Left renal cortex interstitium (tissue), 4 donors: ENCODE data around the gene PTPRO. TPM values are rescaled to one million over a fixed set of nuclear protein-coding genes. Genes with fewer than 3 reads are reported as not detected.
"Not testable (repeated sequence)": the region's sequence is repeated elsewhere in the genome, so short reads cannot be mapped to it uniquely, and the experiment has no call there.

ENCODE experiments used
- DNase-seq, 4 donors: peaks; one replicate each; pipeline ENCODE4 v3.0.0-alpha.2; 2013; ENCODE audit warnings: low read depth in 4 of 4, low spot score in 2 of 4, missing footprints in 1 of 4
- polyA plus RNA-seq, 4 donors: library from polyadenylated mRNA; unstranded; fragments of 120-200 nt; gene quantifications; one replicate each; pipeline ENCODE4 v1.2.1, GENCODE V29; 2013; ENCODE audit not compliant: insufficient read length in 4 of 4

PTPRO gene
- polyA plus RNA-seq, 4 donors, result 169 to 227 (median 217) TPM

GRCh38 chr12:15599266-15600037 lies 277.1 kb downstream of the PTPRO start:
- DNase-seq, result no peak

DNA sequence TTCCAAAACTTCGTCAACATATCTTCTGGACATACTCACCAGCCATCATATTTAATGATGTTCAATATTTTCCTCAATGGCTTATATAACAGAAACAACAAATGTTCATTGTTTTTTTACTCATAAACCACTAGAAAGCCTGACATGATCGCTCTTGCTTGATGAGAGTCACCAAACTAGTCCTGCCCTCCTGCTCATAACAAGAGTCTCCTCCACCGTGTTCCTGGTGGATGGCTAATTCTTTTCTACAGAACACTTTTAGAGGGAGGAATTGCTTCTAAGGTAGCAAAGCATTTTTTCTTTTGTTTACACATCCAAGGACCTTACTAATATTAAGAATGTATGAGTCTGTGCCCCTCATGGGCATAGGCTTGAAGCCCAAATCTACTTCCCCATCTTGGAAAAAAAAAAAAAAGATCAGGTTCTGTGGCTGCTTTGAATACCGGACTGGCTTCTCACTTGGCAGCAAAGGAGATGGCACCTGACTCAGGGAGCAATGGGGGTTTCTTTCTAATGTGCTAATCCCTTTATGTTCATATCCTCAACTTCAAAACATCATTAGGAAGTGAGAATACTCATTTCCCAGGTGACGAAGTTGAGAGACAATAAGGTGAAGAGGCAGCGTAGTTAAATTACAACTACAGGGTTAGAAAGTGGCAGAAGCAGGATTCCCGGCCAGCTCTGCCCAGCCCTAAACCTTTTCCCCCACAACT lies 278.1 kb downstream of the PTPRO start:
- DNase-seq, result no peak

GRCh38 chr12:15601210-15601800 lies 279.0 kb downstream of the PTPRO start:
- no peak for DNase-seq

DNA sequence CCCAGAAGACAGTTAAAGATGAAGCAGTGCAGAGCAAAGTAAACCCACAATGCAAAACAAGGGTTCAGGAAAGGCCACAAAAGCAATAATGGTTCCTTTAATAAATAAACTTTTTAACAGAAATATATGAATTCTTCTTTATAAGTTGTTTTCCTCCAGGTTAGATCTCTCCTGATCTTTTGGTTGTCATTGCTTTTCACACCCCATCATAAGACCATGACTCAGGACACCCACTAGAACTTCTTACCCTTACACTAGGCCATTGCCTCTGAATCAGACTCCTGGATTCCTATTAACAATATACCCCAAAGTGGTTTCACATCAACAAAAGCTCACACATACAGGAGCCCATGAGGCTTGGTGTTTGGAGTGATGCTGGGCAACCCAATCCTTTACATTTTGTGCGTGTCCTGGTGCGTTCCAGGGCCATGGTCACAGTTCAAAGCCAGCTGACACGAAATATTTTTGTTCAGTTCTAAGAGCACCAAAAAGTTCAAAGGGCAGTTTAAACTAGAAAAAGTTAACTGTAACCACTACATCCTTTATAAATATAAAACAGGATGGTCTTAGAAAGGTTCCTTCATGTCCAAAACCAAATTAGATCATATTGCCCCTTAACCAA lies 279.9 kb downstream of the PTPRO start:
- no peak for DNase-seq

DNA sequence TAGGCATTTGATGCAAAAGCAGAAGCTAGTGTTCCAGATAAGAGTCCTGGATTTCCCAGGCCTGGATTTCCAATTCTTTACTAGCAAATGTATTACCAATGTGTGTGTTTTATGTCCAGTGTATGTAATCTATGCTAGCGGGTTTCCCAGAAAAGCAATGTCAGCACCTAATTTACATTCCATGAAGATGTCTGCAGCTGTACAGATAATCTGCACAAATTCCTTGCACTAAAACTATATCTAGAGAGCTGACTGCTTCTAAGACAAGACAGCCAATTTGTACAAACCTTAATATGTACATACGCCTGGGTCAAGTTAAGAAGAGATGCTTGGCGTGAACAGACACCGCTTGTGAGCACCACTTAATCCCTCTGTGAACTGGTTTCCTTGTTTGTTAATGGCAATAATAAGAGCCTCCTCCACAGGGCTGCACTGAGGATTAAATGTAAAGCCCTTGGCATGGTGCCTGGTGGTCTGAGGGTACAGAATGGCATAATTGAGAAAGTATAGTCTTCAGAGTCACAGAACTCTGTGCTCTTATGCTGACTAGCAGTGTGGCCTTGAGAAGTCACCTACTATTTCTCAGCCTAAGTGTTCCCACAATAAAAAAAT lies 281.3 kb downstream of the PTPRO start:
- DNase-seq, result no peak

GRCh38 chr12:15605881-15606590 lies 283.7 kb downstream of the PTPRO start:
- no peak for DNase-seq

GRCh38 chr12:15608406-15608805 lies 286.1 kb downstream of the PTPRO start:
- DNase-seq, result no peak

DNA sequence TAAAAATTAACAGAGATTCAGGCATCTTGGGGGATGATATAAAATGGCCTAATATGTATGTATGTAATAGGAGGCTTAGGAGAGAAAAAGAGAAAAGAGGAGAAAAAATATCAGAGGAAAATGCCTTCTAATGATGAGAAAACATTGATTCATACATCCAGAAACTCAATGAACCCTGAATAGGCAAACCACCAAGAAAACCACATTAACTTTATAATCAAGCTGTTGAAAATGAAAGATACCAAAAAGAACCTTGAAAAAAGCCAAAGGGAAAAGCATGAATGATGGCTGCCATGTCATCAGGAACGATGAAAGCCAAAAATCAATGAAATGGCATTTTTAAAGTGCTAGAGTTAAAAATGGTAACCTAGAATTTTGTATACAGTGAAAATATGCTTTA lies 286.6 kb downstream of the PTPRO start:
- DNase-seq, result no peak

DNA sequence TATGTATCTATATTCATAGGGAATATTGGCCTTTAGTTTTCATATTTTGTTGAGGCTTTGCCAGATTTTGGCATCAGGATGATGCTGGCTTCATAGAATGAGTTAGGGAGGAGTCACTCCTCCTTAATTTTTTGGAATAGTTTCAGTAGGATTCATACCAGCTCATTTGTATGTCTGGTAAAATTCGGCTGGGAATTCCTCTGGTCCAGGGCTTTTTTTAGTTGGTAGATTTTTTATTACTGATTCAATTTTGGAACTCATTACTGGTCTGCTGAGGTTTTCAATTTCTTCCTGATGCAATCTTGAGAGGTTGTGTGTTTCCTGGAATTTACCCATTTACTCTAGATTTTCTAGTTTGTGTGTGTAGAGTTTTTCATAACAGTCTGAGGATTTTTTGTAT lies 291.7 kb downstream of the PTPRO start:
- DNase-seq, result no peak

- not testable (repeated sequence) for DNase-seq
These were observed 294.2 kb downstream of the PTPRO start for GRCh38 chr12:15616495-15616894.

DNA sequence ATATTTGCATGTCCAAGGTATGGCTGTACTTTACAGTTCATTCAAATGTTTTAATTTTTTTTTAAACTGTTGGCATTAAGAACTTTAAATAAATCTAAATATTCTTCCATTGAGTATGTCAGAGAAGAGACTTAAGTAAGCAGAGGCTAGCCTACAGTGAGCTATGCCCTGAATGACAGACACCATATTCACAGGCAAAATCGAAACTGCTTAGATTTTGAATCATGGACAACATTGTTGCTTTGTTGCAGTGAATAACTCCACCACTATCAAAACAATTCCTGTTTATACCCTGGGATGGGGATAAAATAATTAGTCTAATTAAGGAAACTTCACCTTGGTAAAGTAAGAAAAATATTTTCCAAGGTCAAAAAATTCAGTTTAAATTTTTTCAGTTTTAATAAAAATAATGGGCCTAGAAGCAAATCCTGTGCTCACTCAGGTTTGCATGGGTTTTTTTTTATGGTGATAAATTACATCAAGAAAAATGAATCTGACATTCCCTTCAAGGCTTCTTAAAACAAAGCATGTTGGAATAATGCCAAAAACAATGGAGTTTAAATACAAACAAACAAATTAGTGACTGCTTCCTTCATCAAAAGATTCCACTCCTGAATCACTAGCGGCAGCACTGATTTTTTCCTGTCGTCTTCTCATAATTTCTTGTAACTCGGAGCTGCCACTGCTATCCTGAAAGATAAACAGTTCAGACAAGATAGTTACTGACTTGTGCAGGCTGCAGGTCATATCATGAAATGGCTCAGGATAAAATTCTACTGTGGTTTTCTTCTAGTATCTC lies 298.6 kb downstream of the PTPRO start:
- no peak for DNase-seq

GRCh38 chr12:15625075-15625474 lies 302.8 kb downstream of the PTPRO start:
- no peak for DNase-seq

DNA sequence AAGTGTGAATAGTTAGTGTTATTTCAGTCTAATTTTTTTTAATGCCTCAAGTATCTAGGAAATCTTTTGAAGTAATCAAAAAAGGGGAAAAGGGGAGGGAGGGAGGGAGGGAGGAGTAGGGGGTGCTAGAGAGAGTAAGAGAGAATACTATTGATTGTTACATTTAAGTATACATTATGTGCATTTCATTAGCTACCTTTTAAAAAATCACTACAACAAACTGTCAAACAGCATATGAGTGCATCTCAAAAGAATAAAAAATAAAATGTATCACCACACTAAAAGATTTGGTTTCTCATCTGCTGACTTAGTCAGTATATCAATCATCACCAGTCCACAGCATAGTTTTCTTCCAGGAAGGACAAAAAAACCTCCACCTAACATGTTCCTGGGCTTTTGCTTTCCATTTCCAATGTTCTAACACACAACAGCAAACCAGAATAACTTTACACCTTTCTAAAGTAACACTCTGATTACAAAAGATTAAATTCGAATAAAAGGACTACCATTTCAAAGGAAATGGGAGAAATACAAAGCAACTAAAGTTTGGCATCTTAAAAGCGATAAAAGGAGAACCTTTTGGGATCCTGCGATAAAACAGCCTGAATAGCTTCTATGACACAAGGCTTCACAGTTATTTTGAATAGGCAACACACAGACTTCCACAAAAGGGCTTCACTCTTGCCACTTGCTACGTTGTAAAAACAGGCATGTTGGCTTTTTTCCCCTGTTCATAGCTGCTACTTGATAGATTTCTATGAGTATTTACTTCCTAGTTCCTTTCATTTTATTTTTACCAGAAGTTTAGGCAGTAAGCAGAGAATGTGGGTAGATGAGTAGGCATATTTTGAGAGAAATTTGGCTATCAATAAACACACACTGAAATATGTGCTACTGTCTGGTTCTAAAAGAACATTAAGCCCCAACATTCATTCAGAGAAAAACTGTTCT lies 306.0 kb downstream of the PTPRO start:
- no peak for DNase-seq

DNA sequence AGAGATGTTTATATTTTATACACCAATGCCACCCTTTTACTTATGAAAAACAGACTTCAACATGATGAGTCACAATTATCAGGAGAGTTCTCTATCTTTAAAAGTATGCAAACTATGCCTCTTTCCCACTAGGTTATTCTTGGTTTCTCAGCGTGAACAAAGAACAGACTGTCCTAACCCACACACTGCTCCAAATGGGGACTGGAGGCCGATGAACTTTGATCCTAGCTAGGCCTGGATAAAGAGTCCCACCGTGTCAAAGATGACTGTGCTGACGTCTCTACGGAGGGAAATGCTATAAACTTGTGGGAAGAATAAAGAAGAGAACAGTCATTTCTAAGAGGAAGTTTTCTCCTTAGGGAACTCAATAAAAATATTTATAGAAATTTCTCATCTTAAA lies 306.8 kb downstream of the PTPRO start:
- no peak for DNase-seq

DNA sequence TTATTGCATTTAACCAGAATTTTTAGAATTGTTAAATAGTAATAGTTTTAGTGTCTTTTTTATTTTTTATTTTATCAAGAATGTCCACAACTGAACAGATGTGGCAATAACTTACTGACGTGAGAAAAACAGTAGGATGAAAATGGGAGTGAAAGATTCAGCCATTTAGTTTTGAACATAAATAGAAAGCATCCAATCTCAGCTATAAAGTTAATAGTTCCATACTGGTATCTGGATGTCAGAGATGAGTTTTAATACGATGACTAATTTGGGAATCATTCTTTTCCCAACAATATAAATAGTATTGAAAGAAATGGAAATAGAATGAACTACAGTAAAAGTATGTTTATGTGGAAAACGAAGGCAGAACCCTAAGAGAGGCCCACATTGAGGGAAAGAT lies 307.5 kb downstream of the PTPRO start:
- no peak for DNase-seq

DNA sequence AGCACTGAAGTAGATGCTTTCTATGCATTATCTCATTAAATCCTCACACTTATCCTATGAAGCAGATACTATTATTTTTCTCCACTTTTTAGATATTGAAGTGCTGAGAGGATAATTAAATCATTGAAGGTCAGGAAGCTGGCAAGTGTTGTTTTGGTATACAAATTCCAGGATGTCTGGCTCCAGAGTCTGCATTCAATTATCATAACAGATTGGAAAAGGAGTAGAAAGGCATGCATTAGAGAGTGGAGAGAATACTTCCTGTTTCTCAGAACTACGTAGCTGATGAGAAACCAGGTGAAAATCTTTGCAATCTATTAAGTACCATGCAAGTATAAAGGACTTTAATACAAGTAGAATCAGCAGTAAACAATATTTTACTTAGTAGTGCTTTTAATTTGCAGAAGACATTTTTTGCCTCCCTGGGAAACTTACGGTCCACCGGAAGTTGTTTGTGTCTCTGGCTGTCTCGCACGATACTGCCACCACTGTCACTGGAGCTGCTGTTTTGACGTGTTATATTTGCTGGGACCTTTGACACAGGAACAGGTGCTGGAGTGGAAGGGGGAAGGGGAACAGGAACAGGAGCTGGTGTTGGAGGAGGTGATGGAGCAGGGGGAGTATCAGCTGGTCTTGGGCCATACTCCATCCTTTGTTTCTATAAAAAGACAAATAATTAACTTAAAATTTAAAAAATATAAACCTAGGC lies 308.9 kb downstream of the PTPRO start:
- DNase-seq, result no peak

DNA sequence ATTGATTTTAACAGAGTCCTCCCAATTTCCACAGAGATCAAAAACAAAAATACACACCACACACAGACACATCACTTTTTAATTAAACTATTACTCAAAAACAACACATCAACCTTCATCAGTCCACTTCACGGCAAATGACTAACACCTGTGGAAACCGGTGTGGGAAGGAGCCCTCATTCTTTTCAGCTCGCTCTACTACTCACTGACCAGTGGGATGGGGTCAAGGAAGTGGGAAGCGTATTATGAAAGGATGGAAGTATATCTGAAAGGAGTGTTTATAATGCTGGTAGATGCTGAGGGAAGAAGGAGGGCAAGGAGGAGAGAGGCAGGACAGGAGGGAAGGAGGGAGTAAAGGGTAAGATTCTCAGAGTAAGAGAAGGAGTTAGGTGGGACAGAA lies 310.4 kb downstream of the PTPRO start:
- no peak for DNase-seq

DNA sequence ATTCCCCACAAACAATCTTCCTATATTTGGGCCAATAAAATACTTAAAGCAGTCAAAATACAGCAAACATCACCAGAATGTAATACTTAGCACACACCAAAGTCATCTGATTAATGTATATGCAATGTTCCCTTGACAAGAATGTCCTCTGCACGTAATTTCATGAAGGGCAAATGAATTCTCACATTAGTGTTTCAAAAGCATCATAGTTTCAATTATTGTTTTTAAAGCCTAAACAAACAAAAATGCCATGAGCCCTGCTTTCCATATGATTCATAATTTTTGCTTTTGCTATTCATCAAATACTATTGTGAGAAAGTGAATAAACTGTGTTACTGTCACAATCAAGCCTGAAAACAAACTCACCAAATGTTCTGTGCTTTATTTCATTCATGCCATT lies 310.9 kb downstream of the PTPRO start:
- DNase-seq, result no peak
